Hematopoietic multipotent progenitor cell treated with erythropoietin and hydrocortisone succinate and interleukin-3 and kit ligand, for 15 days (in vitro differentiated cells): ENCODE data around the gene MLEC.
A peak's percentile ranks its signal among the peaks of the same experiment; 100 is the strongest.
"Not testable (repeated sequence)": the region's sequence is repeated elsewhere in the genome, so short reads cannot be mapped to it uniquely, and the experiment has no call there.

Experiments
- DNase-seq: peaks from one replicate; pipeline ENCODE4 v3.0.0-alpha.2; 2015; ENCODE audit warnings: low spot score

MLEC gene

GRCh38 chr12:120721866-120722265 is 34.9 kb downstream of the MLEC start:
- DNase-seq: peak; percentile 23

- DNase-seq: no peak
These were observed 35.8 kb downstream of the MLEC start for GRCh38 chr12:120722784-120723183.

GRCh38 chr12:120724720-120725119 is 37.8 kb downstream of the MLEC start:
- DNase-seq: no peak

GRCh38 chr12:120725151-120725658 is 38.3 kb downstream of the MLEC start:
- DNase-seq: no peak

GRCh38 chr12:120725659-120726509 is 38.9 kb downstream of the MLEC start, which contains the start of gene ACADS:
ACADS (plus strand) TSS chr12:120725826; CDS start chr12:120725886, 60 bp downstream.
- peak; percentile 92 for DNase-seq

GRCh38 chr12:120726510-120726793 is 39.5 kb downstream of the MLEC start:
- DNase-seq: no peak

DNA sequence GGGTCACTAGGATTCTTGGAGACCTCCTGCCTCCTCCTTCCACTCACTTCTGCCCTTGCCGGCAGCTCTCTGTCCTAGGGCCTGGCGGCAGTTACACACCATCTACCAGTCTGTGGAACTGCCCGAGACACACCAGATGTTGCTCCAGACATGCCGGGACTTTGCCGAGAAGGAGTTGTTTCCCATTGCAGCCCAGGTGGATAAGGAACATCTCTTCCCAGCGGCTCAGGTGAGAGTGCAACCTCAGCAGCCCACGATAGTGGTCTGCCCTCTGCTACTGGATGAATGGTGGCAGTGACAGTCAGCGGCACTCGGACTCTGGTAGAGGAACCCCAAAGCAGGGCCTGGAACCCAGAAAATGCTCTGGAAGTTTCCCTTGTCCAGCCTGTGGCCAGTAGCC is 40.0 kb downstream of the MLEC start:
- DNase-seq: no peak

- DNase-seq: not testable (repeated sequence)
These were observed 45.2 kb downstream of the MLEC start for GRCh38 chr12:120732198-120732597.

- no peak for DNase-seq
These were observed 46.6 kb downstream of the MLEC start for GRCh38 chr12:120733574-120733973.

GRCh38 chr12:120734210-120734609 is 47.3 kb downstream of the MLEC start:
- no peak for DNase-seq

- DNase-seq: no peak
These were observed 48.2 kb downstream of the MLEC start for GRCh38 chr12:120735181-120735580.

DNA sequence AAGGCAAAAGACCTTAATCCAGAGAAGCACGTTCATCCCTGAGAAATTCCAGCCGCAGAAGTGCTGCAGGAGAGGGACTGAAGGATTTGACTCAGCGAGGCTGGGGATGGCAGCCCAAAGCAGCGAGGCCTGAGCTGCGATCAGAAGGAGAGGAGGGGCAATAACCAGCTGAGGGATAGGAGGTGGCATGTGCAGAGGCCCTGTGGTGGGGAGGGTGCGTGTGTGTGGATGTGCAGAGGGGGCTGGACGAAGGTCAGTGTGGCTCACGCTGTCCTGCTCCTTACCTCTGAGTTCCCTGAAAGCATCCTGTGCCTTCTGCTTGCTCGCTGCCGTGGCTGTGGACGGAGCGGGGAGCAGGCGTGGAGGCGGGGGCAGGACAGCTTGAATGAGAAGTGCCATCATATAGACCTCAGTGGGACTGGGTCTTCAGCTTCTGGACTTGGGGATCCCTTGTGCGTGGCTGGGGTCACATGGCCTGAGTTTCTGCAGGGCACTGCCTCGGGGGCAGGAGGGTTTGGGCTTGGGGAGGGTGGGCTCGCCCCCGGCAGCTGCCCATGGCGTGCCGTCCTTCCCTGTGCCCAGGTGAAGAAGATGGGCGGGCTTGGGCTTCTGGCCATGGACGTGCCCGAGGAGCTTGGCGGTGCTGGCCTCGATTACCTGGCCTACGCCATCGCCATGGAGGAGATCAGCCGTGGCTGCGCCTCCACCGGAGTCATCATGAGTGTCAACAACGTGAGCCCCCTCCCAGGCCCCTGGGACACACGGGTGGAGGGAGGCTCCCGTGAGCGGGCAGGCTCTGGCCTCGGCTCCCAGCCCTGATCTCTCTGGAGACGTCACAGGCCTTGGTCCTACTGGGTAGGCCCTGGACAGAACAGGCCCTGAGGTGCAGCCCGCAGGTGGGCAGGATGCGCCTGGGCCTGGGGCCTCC is 49.7 kb downstream of the MLEC start:
- no peak for DNase-seq

- DNase-seq: no peak
These were observed 50.8 kb downstream of the MLEC start for GRCh38 chr12:120737557-120738251.

- DNase-seq: no peak
These were observed 51.5 kb downstream of the MLEC start for GRCh38 chr12:120738252-120739030.

GRCh38 chr12:120739031-120739762 is 52.2 kb downstream of the MLEC start:
- DNase-seq: no peak

DNA sequence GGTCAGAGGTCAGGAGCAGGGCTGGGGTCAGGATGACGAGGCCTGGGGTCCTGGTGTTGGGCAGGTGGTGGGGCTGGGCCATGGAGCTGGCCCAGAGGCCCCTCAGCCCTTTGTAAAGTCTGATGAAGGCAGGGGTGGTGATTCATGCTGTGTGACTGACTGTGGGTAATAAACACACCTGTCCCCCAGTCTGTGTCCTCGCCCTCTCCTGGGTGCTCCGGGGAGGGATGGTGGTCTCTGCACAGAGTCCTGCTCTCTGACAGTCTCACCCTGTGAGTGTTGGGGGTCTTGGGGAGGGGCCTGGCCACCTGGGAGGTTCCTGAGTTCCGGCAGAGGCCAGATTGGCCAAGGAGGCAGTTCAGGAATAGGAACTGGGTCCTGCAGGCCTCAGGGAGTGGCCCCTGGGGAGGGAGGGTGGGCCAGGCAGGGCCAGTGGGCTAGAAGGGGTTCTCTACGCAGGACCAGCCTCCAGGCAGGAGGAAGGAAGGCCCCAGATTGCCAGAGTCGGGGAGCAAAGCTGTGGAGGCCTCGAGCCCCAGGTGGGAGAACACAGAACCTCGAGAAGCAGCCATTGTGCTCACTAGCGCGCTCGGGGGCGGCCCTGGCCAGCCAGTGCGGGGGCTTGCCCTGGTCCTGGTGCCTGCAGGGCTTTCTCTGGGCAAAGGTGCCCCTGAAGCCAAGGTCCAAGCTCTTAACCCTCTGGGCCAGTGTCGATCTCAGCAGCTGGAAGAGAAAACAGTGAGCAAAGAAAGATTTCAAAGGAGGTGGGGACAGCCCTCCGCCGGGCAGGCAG is 53.1 kb downstream of the MLEC start:
- DNase-seq: no peak

GRCh38 chr12:120740871-120741270 is 53.9 kb downstream of the MLEC start:
- no peak for DNase-seq

DNA sequence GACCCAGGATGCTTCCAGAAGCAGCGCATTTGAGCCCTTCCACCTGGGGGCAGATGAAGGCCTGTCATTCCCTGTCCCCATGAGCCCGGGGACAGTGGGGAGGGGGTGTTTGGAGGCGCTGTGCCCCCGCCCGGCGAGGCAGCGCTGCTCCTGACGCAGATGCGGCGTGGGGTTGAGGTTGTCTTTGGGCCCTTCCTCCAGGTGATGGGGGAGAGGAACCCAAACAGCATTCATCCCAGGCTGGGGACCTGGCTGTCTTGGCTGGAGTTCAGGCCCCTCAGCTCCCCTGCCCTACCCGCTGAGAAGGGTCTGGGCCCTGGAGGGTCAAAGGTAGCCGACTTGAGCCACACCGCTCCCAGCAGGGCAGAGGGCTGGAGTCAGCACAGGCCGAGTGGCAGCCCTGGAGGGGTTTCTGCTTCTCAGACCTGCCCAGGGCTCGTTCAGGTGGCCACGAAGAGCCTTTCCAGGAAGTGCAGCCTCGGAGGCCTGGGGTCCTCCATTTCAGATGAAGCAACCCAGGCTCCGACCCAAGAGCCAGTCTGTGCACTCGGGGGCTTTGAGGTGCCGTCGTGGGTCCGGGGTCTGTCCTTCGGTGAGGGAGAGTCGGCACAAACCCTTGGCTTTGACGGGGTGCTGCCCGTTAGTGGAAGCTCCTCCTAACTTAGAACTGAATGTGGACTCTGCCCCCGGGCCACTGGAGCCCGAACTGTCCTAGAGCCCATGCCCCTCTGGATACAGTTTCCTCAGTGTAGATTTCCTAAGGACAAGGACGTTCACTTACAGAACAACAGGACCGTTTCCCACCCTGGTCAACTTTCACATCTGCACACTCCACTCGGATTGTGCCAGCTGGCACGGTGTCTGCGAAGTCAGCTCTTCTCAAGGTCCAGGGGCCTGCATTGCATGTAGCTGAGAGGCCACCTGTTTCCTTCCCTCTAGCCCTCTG is 54.8 kb downstream of the MLEC start:
- no peak for DNase-seq
